ENCODE results near the gene CASKIN1. TPM values are rescaled to one million over a fixed set of nuclear protein-coding genes. Genes with fewer than 3 reads are reported as not detected.

The CASKIN1 gene
- total and polyA plus RNA-seq, 2 of the 8 experiments (the other 6 are each of a cell fraction or from before 2014, with no cell fraction given) = 1.2 to 6.4 TPM

DNA sequence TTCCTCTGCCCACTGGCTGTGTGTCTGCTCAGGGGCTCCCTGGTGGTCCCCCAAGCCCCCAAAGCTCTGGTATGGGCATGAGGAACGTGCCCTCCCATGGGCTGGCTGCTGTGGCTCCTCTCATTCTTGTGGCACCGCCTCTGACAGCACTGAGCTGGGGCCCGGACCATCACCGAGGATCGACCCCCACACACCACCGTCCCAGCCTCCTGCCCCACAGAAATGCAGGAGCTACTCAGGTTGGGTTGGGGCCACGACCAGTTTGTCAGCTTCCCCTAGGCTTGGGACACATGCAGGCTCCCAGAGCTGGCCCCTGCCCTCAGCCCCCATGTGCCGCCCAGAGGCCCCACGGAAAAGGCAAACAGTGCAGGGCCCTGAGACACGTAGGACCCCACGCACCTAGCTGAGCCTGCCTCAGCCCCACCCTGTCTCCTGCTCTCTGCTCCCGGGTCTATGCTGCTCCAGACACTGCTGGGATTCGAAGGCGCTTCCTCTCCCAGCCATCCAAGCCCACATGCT, 3.3 kb upstream of the CASKIN1 start:
- no peak overlapping the region for H3K4me3 ChIP-seq (ENCODE audit: extremely low read depth in 1 of 4, insufficient read depth in 2 of 4, low read depth in 3 of 4, low read length in 4 of 4)
- POLR2A ChIA-PET (ENCODE audit: partially characterized antibody) = interaction anchor here (0.6 to 6.9 kb wide), 10 partner anchors 9 to 309 kb away, joined by 3 to 63 read pairs (median 4); partner anchors contain the start of genes BRICD5, ECI1 and TRAF7
- CTCF ChIA-PET (ENCODE audit: partially characterized antibody) = interaction anchor here (0.6 to 2.0 kb wide), 7 partner anchors 9 to 909 kb away, joined by 3 to 7 read pairs (median 3); partner anchors contain the start of genes ECI1 and PGP
- TF ChIP-seq MAFK (IDR thresholded peaks at IDR 0.05; ENCODE audit: low read depth, low read length) (no peak), JUN (IDR thresholded peaks at IDR 0.05; ENCODE audit: low read depth, low read length) (no peak), EP300 (IDR thresholded peaks at IDR 0.05; ENCODE audit: borderline replicate concordance in 1 of 2, low read depth in 2 of 2, low read length in 2 of 2) (no peak), KDM1A (IDR thresholded peaks at IDR 0.05; ENCODE audit: borderline replicate concordance, low read length) (no peak), NANOG (IDR thresholded peaks at IDR 0.05; ENCODE audit: insufficient read depth, low read depth, low read length, poor library complexity, severe bottlenecking) (no peak), RXRA (IDR thresholded peaks at IDR 0.05; ENCODE audit: insufficient read depth, low read depth, low read length) (no peak), POU5F1 (IDR thresholded peaks at IDR 0.05; ENCODE audit: low read depth, low read length) (no peak), GTF2F1 (IDR thresholded peaks at IDR 0.05; ENCODE audit: borderline replicate concordance, low read depth, low read length) (no peak), NRF1 (IDR thresholded peaks at IDR 0.05; ENCODE audit: low read depth, low read length) (no peak), HDAC6 (IDR thresholded peaks at IDR 0.05; ENCODE audit: low read depth, low read length) (no peak), SUZ12 (IDR thresholded peaks at IDR 0.05; ENCODE audit: low read length) (no peak), RAD21 (IDR thresholded peaks at IDR 0.05 in 1 of 2, conservative IDR thresholded peaks at IDR 0.05 in 1 of 2; ENCODE audit: low read depth in 2 of 2, low read length in 2 of 2) (no peak), CREB1 (IDR thresholded peaks at IDR 0.05) (no peak)

More for the DNA sequence above, 3.3 kb upstream of the CASKIN1 start:
- Histone ChIP-seq H2BK15ac (ENCODE audit: low read length) (no peak overlapping the region; the same call in 1 of the 2 replicates), H3K4ac (replicated peaks; ENCODE audit: insufficient read length, low read depth, low read length) (no peak overlapping the region), H4K5ac (ENCODE audit: insufficient read length, low read depth, low read length) (no peak overlapping the region), H3K56ac (replicated peaks; ENCODE audit: insufficient read length, low read depth, low read length) (no peak overlapping the region), H2BK120ac (replicated peaks; ENCODE audit: low read depth, low read length) (no peak overlapping the region), H3K27ac (ENCODE audit: low read depth, low read length) (no peak overlapping the region), H3K4me1 (replicated peaks in 1 of 4; ENCODE audit: control insufficient read depth in 3 of 4, insufficient read depth in 4 of 4, low read length in 3 of 4) (peaks cover 0 to 12% (median 5%) of the 10 kb centered on the region in 4 experiments; a peak in 5 of 7 replicates), H4K8ac (ENCODE audit: extremely low read depth, insufficient read depth, low read length) (no peak overlapping the region), H3K23ac (ENCODE audit: insufficient read length) (no peak overlapping the region), H2BK20ac (ENCODE audit: low read length) (no peak overlapping the region), H3K27me3 (replicated peaks in 1 of 4; ENCODE audit: control insufficient read depth in 3 of 4, extremely low read depth in 1 of 4, insufficient read depth in 3 of 4, low read length in 3 of 4) (peaks cover 4 to 34% (median 24%) of the 10 kb centered on the region in 4 experiments), H4K20me1 (replicated peaks in 1 of 2; ENCODE audit: control insufficient read depth in 1 of 2, insufficient read depth in 2 of 2, low read length in 2 of 2) (peaks cover under 1 to 4% of the 10 kb centered on the region in 2 experiments), H2AFZ (ENCODE audit: low read length) (no peak overlapping the region), H3K79me2 (ENCODE audit: control insufficient read depth in 1 of 2, insufficient read depth in 2 of 2, low read length in 2 of 2) (no peaks in the 10 kb centered on the region), H3K4me2 (ENCODE audit: insufficient read depth in 1 of 2, low read depth in 2 of 2, low read length in 2 of 2) (no peak overlapping the region), H3K18ac (ENCODE audit: extremely low read depth, low read length) (no peak overlapping the region), H3K23me2 (ENCODE audit: low read depth, low read length) (peaks cover 11% of the 10 kb centered on the region; the same call in 1 of the 2 replicates), H2BK12ac (ENCODE audit: low read depth, low read length) (no peak overlapping the region), H2AK5ac (ENCODE audit: low read depth, low read length) (no peak overlapping the region), H3K9me3 (ENCODE audit: insufficient read depth in 2 of 2, low read depth in 1 of 2, low read length in 1 of 2) (no peaks in the 10 kb centered on the region), H2BK5ac (ENCODE audit: low read depth, low read length) (no peak overlapping the region), H3K14ac (ENCODE audit: insufficient read length) (no peak overlapping the region), H3K79me1 (ENCODE audit: low read depth, low read length) (no peaks in the 10 kb centered on the region), H3K36me3 (ENCODE audit: control insufficient read depth in 2 of 4, insufficient read depth in 4 of 4, low read length in 3 of 4) (no peaks in the 10 kb centered on the region), H3K9ac (replicated peaks in 1 of 4; ENCODE audit: extremely low read depth in 1 of 4, low read depth in 3 of 4, low read length in 3 of 4) (no peak overlapping the region), H4K91ac (replicated peaks; ENCODE audit: insufficient read length, low read length) (no peak overlapping the region)
- WGBS, 2 experiments (ENCODE audit: extremely low coverage in 1 of 2, insufficient coverage in 1 of 2, insufficient read length in 1 of 2, insufficient replicate concordance in 2 of 2, low coverage in 1 of 2, low lambda C conversion rate in 2 of 2, missing lambda C conversion rate in 1 of 2) = 86% methylated on average over 14 of the region's 14 CpGs; no CpG with 5 or more reads in 1 of the 2 experiments
- no peak for DNase-seq (ENCODE audit: low read depth in 1 of 2, low spot score in 2 of 2)
- FAIRE-seq = no peak

All from H1 (cell line).